H54 (cell line): ENCODE results near the gene POLR3K.

Experiments used
- DNase-seq: peaks from one replicate; pipeline ENCODE4 v3.0.0; 2011; ENCODE audit warnings: low spot score, mixed read lengths; ENCODE audit not compliant: insufficient read length
- FAIRE-seq: peaks from 3 replicates; lab custom pipeline; 2011; peaks lifted over from hg19 to GRCh38; lab: Jason Lieb, UNC
- POLR2A ChIP-seq: IDR thresholded peaks from 2 replicates; pipeline ENCODE4 v1.6.1; 2011; ENCODE audit warnings: low read depth, mild to moderate bottlenecking, low read length

The POLR3K gene

DNA sequence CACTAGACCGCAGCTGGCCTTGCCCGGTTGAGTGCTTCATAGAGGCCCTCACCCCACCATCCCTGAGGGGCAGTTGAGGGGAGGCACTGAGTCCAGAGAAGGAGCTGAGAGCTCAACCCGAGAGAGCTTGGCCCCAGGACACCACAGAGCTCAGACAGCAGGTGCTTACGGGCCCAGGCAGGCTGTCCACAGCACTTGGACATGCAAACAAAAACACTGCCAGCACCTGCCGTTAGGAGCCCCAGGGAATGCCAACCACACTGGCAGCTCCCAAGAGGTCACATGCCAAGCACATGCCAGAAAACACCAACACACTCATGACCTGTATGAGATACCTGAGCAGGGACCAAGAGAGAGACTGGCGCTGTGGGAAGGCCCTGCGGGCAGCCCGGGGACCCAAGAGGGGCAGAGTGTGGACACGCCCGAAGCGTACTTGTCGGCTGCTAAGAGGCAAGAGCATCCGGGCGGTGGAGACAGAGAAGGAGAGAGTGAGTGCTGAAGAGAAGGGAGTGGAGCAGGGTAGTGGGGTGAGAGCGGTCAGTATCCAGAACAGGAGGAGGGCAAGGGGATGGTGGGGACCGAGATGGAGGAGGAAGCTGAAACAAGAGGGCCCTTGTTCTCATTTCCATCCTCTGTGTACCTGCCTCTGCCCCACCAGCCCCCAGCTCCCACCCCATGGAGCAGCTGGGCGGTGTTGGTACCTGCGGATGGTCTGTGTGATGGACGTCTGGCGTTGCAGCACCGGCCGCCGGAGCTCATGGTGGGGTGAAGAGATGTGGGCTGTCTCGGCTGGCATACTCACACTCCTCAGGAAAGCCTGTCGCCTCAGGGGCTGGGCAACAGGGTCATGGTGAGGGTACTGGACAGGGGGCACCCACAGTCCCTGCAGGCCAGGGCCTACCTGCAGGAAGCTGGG lies 10.8 kb upstream of the POLR3K start:
- FAIRE-seq (no peak), DNase-seq (no peak)
- TF ChIP-seq POLR2A = no peak

GRCh38 chr16:63466-63865 lies 10.1 kb upstream of the POLR3K start:
- TF ChIP-seq POLR2A = no peak
- DNase-seq = no peak
- FAIRE-seq = no peak

GRCh38 chr16:62968-63391 lies 9.6 kb upstream of the POLR3K start:
- no peak for TF ChIP-seq POLR2A
- DNase-seq (no peak), FAIRE-seq (no peak)

- TF ChIP-seq POLR2A = no peak
- FAIRE-seq (no peak), DNase-seq (no peak)
Observed at GRCh38 chr16:62283-62967, 9.0 kb upstream of the POLR3K start.

DNA sequence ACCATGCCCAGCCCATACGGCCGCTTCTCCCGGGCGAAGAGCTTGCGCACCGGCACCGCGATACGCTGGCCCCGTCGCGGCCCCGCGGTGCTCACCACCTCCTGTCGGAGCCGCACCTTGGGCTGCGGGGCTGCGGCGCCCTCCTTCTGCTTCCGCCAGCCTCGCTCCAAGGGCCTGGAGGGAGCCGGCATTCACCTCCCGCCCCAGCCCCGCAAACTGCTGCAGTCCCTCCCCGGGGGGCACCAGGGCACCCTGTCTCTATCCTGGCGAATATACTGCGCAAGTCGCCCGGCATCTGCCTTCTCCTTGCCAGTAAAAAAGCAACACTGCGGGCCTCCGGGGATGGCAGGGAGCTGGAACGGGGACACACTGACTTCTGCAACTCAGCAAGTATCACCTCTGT lies 8.5 kb upstream of the POLR3K start:
- TF ChIP-seq POLR2A = no peak
- FAIRE-seq (no peak), DNase-seq (no peak)

- no peak for DNase-seq
- FAIRE-seq = no peak
- TF ChIP-seq POLR2A = no peak
Observed at GRCh38 chr16:60929-61878, 7.8 kb upstream of the POLR3K start.

- no peak for FAIRE-seq
- DNase-seq = no peak
- TF ChIP-seq POLR2A = no peak
Observed at GRCh38 chr16:60166-60565, 6.8 kb upstream of the POLR3K start.

DNA sequence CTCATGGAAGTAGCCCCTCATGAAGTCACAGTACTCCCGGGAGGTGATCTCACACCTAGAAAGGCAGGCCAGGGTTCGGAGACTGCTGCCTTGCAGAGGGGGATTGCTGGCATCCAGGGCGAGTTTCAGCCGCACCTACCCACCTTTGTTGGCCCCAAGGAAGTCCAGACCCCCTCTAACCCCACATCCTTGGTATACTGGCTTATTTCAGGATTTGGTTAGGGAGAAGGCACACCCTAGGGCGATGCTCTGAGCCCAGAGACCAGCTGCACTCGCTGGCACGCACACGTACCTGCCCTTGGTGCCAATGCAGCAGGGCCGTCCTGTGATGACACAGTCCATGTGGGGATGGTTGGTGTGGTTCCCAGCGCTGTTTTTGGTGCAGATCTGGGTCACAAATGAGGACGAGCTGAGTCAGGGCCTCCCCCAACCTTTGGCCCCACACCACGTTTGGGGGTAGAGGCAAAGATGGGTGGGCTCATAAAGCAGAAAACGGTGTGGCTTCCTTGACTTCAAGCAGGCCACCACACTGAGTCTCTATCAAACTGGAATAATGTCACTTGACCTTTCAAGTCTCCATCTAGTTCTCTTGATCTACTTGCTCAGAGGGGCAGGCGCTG lies 6.1 kb upstream of the POLR3K start:
- DNase-seq (no peak), FAIRE-seq (no peak)
- no peak for TF ChIP-seq POLR2A

DNA sequence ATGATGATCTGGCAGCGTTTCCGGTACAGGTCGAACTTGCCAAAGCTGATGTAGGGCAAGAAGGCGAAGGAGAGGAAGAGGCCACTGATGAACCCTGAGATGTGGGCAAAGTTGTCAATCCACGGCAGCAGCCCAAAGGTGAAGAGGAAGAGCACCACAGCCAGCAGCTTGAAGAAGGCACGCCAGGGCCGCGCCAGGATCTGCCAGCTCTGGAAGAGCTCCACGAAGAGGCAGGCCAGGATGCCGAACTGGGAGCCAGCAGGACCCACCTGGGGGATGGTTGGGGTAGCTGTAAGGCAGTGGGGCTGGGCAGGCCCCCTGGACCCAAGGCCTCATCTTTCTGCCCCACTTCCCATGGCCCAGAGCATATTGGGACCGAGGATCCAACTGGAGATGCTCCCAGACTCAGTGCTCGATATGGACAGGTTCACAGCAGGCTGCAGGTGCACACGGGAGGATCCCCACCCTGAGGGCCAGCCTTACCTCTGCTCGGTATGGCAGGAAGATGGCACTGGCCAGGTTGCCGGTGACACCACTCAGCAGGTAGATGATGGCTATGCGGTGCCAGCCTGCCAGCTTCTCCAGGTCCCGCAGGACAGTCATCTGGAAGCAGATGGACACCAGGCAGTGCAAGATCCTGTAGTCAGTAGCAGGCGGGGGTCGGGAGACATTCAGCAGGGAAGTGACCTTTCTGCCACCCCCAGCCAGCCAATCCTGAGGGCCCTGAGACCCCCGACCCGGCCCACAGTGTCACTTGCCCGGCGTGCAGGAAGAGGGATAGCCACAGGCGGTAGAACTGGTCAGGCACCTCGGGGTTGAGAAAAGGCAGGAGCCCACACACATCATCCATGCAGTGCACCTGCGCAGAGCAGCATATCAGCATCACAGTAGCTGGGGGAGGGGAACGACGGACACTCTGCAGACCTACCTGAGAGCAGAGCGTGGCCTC lies 5.4 kb upstream of the POLR3K start:
- FAIRE-seq (no peak), DNase-seq (no peak)
- no peak for TF ChIP-seq POLR2A

- FAIRE-seq (no peak), DNase-seq (no peak)
- no peak for TF ChIP-seq POLR2A
Observed at GRCh38 chr16:57711-58110, 4.3 kb upstream of the POLR3K start.

- FAIRE-seq = no peak
- DNase-seq = no peak
- no peak for TF ChIP-seq POLR2A
Observed at GRCh38 chr16:56231-56927, 3.0 kb upstream of the POLR3K start.
